Stimulated activated naive CD8-positive, alpha-beta T cell treated with anti-CD3 and anti-CD28 coated beads, Interleukin-15, Interleukin-2, amounts not matched to agents 100 ng/mL and 50 ng/mL, for 24 hours (primary cell): ENCODE data around the gene ZNF32.

Experiments
- H3K27ac Mint-ChIP-seq: one replicate; pipeline ENCODE4 v1.8.0; 2021; ENCODE audit warnings: mild to moderate bottlenecking, mixed read lengths
- H3K27me3 Mint-ChIP-seq: one replicate; pipeline ENCODE4 v1.8.0; 2021; ENCODE audit warnings: mixed read lengths
- H3K36me3 Mint-ChIP-seq: one replicate; pipeline ENCODE4 v1.8.0; 2021; ENCODE audit warnings: low read depth, mixed read lengths
- H3K4me1 Mint-ChIP-seq: one replicate; pipeline ENCODE4 v1.8.0; 2021; ENCODE audit warnings: low read depth, mixed read lengths
- H3K4me3 Mint-ChIP-seq: one replicate; pipeline ENCODE4 v1.8.0; 2021; ENCODE audit warnings: mild to moderate bottlenecking, mixed read lengths
- H3K9me3 Mint-ChIP-seq: one replicate; pipeline ENCODE4 v1.8.0; 2021; ENCODE audit warnings: mixed read lengths

Gene ZNF32

DNA sequence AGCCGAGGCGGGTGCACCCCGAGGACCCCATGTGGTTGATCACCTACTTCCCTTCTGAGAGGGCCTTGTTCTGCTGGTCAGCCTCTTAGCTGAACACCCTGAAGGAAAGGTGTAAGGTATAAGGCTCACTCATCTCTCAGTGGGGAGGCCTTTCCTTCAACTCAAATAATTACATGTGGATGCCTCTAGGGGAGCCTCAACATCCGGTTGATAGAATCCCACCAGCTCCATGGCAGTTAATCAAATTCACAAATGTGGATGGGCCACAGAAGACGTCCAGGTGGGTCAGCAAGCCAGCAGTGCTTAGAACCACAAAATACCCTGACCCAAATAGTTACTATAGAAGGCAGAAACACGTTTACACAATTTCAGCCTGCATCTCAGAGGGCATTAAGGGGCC, 37.7 kb upstream of the ZNF32 start:
- Mint-ChIP-seq H3K4me3 (no peak overlapping the region), H3K36me3 (no peaks in the 10 kb centered on the region), H3K9me3 (no peaks in the 10 kb centered on the region), H3K27ac (no peak overlapping the region), H3K27me3 (peaks cover 33% of the 10 kb centered on the region), H3K4me1 (peaks cover 14% of the 10 kb centered on the region)

DNA sequence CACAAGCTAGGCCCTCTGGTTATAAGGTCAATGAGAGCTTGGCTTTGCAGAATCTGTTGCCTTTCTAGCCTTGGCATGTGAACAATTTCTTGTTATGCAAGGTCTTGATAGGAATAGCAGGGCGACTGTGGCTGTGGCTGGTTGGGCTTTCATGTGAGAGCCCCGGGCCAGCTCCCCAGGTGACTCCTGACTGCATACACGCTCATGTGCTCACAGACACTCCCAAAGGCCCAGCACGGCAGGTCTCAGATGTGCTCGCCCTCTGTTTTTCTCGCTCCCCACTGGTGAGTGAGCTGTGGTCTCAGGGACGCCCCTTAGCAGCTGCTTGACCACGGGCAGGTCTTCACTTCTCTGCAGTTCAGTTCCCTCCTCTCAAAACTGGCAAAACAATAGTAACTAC, 37.1 kb upstream of the ZNF32 start:
- Mint-ChIP-seq H3K27me3 (peaks cover 26% of the 10 kb centered on the region), H3K4me1 (peaks cover 11% of the 10 kb centered on the region), H3K4me3 (no peak overlapping the region), H3K36me3 (no peaks in the 10 kb centered on the region), H3K9me3 (no peaks in the 10 kb centered on the region), H3K27ac (no peak overlapping the region)

DNA sequence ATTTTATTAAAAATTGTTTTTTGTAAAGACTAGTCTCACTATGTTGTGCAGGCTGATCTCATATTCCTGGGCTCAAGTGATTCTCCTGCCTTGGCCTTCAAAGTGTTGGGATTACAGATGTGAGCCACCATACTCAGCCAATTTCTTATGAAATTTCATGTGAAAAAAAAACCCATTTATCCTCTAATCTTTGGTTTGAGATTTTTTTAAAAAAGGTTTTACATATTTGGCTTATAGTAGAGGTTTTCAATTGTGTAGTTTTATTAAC, 35.5 kb upstream of the ZNF32 start:
- no peaks in the 10 kb centered on the region for H3K9me3 Mint-ChIP-seq
- H3K4me3 Mint-ChIP-seq: no peak overlapping the region
- peaks cover 19% of the 10 kb centered on the region for H3K27me3 Mint-ChIP-seq
- no peak overlapping the region for H3K27ac Mint-ChIP-seq
- H3K36me3 Mint-ChIP-seq: no peaks in the 10 kb centered on the region
- no peaks in the 10 kb centered on the region for H3K4me1 Mint-ChIP-seq

DNA sequence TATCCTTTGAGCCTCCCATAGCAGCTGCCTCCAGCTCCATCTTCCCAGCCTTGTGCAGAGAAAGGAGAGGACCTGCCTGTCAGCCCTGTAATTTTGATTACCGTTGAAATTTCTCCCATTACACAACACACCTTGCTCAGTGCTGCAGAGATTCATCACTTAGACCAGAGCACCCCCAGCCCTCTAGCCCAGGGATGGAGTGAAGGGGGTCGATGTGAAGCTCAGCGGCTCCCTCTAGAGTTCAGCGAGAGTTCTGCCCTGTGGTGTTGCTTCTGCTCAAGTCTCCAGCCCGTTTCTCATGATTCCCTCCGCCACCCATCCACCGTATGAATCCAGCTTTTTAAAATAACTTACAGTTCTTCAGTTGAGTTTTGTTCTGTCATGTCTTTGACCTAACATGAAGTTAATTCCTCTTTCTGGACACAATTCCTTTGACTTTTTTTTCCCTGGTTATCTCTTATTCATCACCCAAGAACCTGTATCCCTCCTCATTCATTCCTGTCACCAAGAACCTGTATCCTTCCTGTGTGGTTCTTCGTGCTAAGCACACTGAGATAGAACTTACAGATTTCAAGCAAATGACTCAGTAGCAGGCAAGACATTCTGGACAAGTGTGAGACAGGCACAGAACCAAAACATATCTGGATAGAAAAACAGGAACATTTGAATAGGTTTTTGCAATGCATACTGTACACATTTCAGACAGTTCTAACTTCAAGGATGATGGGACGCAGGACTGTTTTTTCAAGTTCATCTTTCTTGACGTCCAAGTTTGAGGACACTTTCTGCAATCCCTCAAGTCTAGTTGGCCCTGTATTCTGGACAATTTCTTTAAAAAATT, 35.0 kb upstream of the ZNF32 start:
- Mint-ChIP-seq H3K9me3 (no peaks in the 10 kb centered on the region), H3K4me3 (no peak overlapping the region), H3K27ac (no peak overlapping the region), H3K36me3 (no peaks in the 10 kb centered on the region), H3K27me3 (peaks cover 21% of the 10 kb centered on the region), H3K4me1 (no peaks in the 10 kb centered on the region)

DNA sequence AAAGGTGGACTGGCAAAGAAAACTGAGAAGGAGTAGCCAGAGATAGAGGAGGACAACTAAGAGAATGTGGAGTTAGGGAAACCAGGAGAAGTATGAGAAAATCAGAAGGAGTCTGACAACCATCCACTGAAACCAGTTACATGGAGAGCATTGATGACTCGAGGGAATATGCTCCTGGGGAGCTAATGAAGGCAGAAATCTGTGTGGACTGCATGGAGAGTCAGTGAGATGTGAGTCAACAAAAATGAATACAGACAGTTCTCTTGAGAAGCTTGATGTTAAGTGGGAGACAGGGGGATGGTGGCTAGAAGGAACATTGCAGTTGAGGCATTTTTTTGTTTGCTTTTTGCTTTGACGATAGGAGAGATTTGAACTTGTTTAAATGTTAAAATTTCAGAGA, 34.3 kb upstream of the ZNF32 start:
- H3K9me3 Mint-ChIP-seq: no peaks in the 10 kb centered on the region
- no peak overlapping the region for H3K27ac Mint-ChIP-seq
- peaks cover 21% of the 10 kb centered on the region for H3K27me3 Mint-ChIP-seq
- no peak overlapping the region for H3K4me3 Mint-ChIP-seq
- H3K4me1 Mint-ChIP-seq: no peaks in the 10 kb centered on the region
- no peaks in the 10 kb centered on the region for H3K36me3 Mint-ChIP-seq

DNA sequence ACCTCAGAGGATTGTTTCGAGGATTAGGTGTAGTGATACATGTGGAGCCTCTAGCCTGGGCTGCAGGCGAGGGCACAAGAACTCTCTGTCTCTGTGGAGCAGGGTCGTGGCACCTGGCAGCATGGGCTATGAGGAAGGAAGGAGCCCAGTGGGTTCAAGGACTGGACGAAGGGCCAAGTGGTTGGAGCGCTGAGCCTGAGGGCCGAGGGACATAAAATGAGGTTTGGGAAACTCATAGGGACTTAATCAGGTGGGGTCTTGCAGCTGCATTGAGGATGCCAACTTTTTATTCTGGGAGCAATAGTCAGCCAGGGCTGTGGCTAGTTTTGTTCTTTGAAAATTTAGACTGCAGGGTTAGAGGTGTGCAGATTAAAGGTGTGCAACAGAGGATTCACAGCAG, 33.0 kb upstream of the ZNF32 start:
- peaks cover 21% of the 10 kb centered on the region for H3K27me3 Mint-ChIP-seq
- H3K36me3 Mint-ChIP-seq: no peaks in the 10 kb centered on the region
- no peaks in the 10 kb centered on the region for H3K9me3 Mint-ChIP-seq
- H3K4me3 Mint-ChIP-seq: no peak overlapping the region
- no peaks in the 10 kb centered on the region for H3K4me1 Mint-ChIP-seq
- H3K27ac Mint-ChIP-seq: no peak overlapping the region

DNA sequence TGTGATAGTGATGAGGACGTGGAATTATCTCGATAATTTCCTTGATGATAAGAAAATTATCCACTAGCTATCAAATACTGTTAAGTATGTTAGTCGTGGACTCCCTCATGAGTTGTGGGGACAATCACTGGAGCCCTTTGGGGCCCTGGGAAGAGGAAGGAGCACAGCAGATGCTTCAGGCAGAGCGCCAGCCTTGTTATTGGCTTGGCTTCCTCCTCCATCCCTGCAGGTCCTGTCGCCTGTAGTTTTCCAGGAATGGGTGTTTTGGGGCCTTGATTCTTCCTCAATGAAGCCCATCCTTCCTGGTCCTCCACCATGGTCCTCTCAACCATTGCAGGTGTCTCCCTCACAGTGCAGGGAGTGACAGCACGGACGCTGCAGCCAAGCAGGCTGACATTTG, 32.5 kb upstream of the ZNF32 start:
- no peak overlapping the region for H3K4me3 Mint-ChIP-seq
- H3K27me3 Mint-ChIP-seq: peaks cover 21% of the 10 kb centered on the region

DNA sequence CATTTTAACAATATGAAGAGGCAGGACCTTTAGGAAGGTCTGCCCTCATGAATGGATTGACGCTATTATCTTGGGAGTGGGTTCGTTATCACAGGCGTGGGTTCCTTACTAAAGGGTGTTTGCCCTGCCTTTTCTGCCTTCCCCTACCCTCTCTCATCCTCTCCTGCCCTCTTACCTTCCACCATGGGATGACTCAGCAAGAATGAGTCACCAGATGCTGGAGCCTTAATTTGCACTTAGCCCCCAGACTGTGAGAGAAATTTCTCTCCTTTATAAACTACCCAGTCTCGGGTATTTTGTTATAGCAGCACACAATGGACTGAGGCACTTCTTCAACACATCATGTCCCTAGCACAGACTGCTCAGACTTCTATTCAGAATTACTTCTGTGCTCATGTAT, 31.4 kb upstream of the ZNF32 start:
- no peaks in the 10 kb centered on the region for H3K36me3 Mint-ChIP-seq
- no peaks in the 10 kb centered on the region for H3K4me1 Mint-ChIP-seq
- H3K27me3 Mint-ChIP-seq: peaks cover 21% of the 10 kb centered on the region
- H3K27ac Mint-ChIP-seq: no peak overlapping the region
- no peak overlapping the region for H3K4me3 Mint-ChIP-seq
- no peaks in the 10 kb centered on the region for H3K9me3 Mint-ChIP-seq

More for the DNA sequence above, 32.5 kb upstream of the ZNF32 start:
- no peaks in the 10 kb centered on the region for H3K9me3 Mint-ChIP-seq
- H3K4me1 Mint-ChIP-seq: no peaks in the 10 kb centered on the region
- H3K36me3 Mint-ChIP-seq: no peaks in the 10 kb centered on the region
- no peak overlapping the region for H3K27ac Mint-ChIP-seq

DNA sequence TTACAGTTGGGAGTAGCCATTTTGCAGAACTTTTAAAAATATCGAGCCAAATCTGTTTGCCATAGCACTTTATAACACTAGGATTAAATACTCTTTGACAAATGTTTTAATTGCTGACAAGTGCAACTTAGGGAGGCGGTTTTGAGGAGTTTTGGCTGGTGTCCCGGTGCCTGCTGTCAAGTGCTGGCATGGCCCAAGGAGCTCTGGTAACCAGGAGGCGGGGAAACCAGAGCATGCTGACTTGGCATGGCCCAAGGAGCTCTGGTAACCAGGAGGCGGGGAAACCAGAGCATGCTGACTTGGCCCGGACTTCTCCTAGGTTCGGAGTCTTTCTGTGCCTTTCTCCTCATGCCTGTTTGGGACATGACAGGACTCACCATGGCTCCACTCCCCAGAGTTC, 30.8 kb upstream of the ZNF32 start:
- Mint-ChIP-seq H3K27me3 (peaks cover 24% of the 10 kb centered on the region), H3K9me3 (no peaks in the 10 kb centered on the region), H3K27ac (no peak overlapping the region), H3K4me3 (no peak overlapping the region), H3K4me1 (no peaks in the 10 kb centered on the region), H3K36me3 (no peaks in the 10 kb centered on the region)

DNA sequence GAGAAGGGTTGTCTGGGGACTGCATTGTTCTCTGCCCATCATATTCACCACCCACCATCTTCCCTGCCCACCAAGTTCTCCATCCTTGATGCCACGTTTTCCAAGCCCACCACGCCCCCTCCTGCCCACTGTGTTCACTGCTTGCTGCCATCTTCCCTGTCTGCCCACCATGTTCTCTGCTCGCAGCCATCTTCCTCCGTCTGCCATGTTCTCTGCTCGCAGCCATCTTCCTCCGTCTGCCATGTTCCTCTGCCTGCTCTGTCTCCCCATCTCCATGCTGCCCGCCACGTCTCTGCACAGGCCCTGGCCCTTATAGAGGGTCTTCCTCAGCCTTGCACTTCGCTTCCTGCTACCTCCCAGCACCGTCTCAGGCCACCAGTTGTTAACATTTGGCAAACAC, 30.0 kb upstream of the ZNF32 start:
- Mint-ChIP-seq H3K27me3 (peaks cover 25% of the 10 kb centered on the region), H3K27ac (no peak overlapping the region), H3K4me3 (no peak overlapping the region), H3K4me1 (no peaks in the 10 kb centered on the region), H3K9me3 (no peaks in the 10 kb centered on the region), H3K36me3 (no peaks in the 10 kb centered on the region)

DNA sequence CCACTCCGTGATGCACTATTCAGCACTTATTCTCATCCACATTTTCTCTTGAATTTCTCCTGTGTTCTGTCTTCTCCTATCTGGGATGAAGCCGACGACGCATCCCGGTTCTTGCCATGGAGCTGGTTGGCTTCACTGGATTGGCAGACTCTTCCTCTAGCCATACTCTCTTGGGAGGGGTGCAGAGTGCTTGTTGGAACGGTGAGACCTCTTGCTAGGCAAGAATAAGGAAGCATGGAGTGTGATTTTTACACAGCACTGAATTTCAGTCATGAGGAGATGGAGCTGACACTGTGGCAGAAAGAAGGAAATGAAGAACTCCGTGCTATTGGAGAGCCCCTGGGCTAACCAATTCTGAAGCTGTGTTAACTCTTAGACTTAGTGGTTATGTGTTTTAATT, 28.2 kb upstream of the ZNF32 start:
- H3K27me3 Mint-ChIP-seq: peaks cover 20% of the 10 kb centered on the region
- no peaks in the 10 kb centered on the region for H3K4me1 Mint-ChIP-seq
- H3K4me3 Mint-ChIP-seq: no peak overlapping the region
- no peaks in the 10 kb centered on the region for H3K36me3 Mint-ChIP-seq
- H3K9me3 Mint-ChIP-seq: no peaks in the 10 kb centered on the region
- no peak overlapping the region for H3K27ac Mint-ChIP-seq

DNA sequence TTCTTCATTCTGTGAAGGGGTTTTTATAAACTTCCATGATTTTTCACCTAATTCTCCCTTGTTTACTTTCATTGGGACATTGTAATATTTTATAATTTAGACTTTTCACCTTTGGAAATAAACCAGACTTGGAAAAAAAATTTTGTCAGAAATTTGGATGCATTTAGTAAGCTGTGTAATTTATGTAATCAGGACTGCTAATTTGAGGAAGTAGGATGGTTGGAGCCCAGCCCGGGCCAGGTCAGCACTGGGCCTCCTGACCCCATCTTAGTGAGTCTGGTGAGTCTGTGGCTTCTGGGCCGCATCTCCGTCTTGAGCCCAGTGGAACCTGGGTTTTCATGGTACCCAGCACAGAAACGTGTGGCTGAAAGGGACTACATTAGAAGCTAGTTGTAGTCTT, 27.6 kb upstream of the ZNF32 start:
- H3K4me3 Mint-ChIP-seq: no peak overlapping the region
- H3K36me3 Mint-ChIP-seq: no peaks in the 10 kb centered on the region
- no peaks in the 10 kb centered on the region for H3K4me1 Mint-ChIP-seq
- peaks cover 22% of the 10 kb centered on the region for H3K27me3 Mint-ChIP-seq
- H3K27ac Mint-ChIP-seq: no peak overlapping the region
- H3K9me3 Mint-ChIP-seq: no peaks in the 10 kb centered on the region

DNA sequence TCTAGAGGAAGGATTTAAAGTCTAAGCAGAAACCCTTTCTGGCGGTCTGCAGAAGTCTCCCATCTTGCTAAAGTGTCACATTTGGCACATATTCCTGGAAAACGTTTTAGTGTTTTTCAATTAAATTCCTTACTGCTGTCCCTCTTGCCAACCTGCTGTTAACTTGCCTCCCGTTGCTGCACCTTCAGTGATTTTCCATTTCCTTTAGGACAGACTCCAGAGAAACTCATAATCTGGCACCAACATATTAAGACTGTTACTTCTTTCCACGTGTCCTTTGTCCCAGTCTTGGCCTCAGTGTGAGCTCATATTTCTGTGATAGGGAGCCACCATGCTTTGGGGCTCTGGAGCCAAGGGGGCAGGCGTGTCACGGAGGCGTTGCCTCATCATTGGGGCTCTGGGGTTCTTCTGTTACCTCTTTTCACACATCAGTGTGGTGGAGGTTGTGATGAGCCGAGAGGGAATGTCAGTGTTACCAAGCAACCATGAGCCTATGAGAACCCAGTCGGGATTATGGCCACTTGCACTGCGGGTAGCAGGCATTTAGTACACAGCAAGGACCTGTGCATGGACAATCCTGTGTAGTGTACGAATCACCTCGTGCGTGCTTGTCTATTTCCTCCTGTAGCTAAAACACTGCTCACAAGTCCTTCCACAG, 26.0 kb upstream of the ZNF32 start:
- Mint-ChIP-seq H3K9me3 (no peaks in the 10 kb centered on the region), H3K27me3 (peaks cover 30% of the 10 kb centered on the region), H3K36me3 (no peaks in the 10 kb centered on the region), H3K4me3 (no peak overlapping the region), H3K27ac (no peak overlapping the region), H3K4me1 (no peaks in the 10 kb centered on the region)

DNA sequence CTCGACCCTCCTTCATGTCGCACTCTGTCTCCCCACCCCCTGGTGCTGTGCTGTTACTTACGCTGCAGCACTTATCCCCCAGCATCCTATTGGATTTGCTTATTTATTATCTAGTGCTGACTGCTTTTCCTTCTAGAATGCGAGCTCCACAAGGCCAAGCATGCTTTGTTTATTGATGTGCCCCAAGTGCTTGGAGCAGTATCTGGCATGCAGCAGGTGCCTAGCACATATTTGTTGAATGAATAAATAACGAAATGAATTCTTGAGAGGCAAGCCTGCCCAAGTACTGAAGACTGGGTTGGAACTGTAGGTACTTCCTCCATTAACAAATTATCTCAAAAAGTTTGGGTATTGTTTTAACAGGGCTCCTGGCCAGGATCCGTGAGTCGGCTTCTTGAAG, 24.8 kb upstream of the ZNF32 start:
- H3K9me3 Mint-ChIP-seq: no peaks in the 10 kb centered on the region
- H3K27ac Mint-ChIP-seq: no peak overlapping the region
- H3K4me3 Mint-ChIP-seq: no peak overlapping the region
- H3K27me3 Mint-ChIP-seq: peaks cover 35% of the 10 kb centered on the region
- no peaks in the 10 kb centered on the region for H3K36me3 Mint-ChIP-seq
- H3K4me1 Mint-ChIP-seq: no peaks in the 10 kb centered on the region

DNA sequence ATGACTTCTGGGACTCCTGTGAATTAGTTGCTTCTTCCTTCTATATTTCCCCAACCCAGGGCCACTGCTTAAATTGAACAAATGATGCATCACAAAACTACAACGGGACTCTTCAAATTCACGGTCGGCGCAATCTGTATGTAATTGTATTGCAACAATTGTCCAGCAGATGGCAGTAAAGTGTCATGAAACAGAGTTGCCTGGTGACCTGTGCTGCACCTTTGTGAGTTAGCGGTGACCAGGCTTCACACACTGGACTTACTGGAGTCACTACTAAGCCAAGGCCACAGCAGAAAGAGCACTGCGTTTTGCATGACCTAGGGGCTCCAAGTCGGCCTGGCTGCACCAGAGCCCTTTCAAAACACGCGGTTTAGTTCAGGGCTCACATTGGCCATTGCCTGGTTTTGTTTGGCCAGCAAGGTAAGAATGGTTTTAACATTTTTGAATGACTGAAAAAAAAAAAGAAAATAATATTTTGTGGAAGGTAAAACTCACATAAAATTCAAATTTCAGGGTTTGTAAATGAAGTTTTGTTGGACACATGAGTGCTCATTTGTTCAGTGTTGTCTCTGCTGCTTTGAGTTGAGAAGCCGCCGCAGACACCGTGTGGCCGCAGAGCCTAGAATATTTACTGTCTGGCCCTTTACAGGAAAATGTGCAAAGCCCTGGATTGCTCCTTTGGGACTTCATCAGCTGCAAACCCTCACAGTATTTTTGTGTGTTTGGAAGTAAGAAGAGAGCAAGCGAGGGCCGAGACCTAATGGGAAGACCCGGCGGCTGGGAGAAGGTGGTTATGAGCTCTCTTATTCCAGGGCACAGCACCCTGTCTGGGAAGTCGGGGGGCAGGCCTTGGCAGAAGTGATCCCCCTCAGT, 23.2 kb upstream of the ZNF32 start:
- H3K27ac Mint-ChIP-seq: no peak overlapping the region
- H3K9me3 Mint-ChIP-seq: no peaks in the 10 kb centered on the region
- peaks cover 4% of the 10 kb centered on the region for H3K4me1 Mint-ChIP-seq
- H3K27me3 Mint-ChIP-seq: peaks cover 43% of the 10 kb centered on the region
- no peak overlapping the region for H3K4me3 Mint-ChIP-seq
- H3K36me3 Mint-ChIP-seq: no peaks in the 10 kb centered on the region
